ENCODE measurements around the gene MVD. TPM values are rescaled to one million over a fixed set of nuclear protein-coding genes. Genes with fewer than 3 reads are reported as not detected.

MVD gene
- total RNA-seq, 1 experiment from 2014 or later, result 119 TPM

DNA sequence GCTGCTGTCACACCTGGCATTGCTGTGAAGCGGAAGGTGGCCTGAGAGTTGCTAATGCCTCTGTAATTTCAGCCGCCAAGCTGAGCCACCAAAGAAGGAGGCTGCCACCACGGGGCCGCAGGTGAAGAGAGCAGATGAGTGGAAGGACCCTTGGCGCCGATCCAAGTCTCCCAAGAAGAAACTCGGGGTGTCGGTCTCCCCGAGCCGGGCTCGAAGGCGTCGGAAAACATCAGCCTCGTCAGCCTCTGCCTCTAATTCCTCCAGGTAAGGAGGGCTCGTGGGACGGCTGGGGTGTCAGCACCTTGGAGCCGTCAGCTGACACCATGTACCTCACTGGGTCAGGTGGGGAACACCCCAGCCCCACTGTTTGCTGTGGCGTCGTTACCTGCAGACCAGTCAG is 40.8 kb downstream of the MVD start:
- intact Hi-C loops (cut with micrococcal nuclease), result no loop called here
- H3K4me3 ChIP-seq (replicated peaks in 1 of 2; ENCODE audit: low read depth in 1 of 2, low read length in 2 of 2), result no peak overlapping the region
- H3K9me3 ChIP-seq (ENCODE audit: control insufficient read depth in 1 of 2, insufficient read depth in 1 of 2, low read depth in 1 of 2, low read length in 2 of 2), result no peaks in the 10 kb centered on the region
- peaks cover 42 to 51% of the 10 kb centered on the region in 2 experiments; a peak in 3 of 4 replicates for H3K36me3 ChIP-seq (ENCODE audit: control insufficient read depth in 1 of 2, insufficient read depth in 2 of 2, low read length in 2 of 2)
- CTCF ChIA-PET, result no interaction called here
- H3K4me2 ChIP-seq (ENCODE audit: low read length), result no peak overlapping the region
- DNase-seq (ENCODE audit: low read depth, low spot score) (no peak), ATAC-seq (no peak)
- no peak overlapping the region for H2AFZ ChIP-seq (ENCODE audit: low read depth, low read length, poor library complexity, severe bottlenecking)
- no peaks in the 10 kb centered on the region for H3K9me2 ChIP-seq (ENCODE audit: insufficient read depth)
- POLR2A ChIA-PET, result no interaction called here
- TF ChIP-seq RAD21 (IDR thresholded peaks at IDR 0.05; ENCODE audit: low read depth), result no peak
- no peak for TF ChIP-seq CBX3 (IDR thresholded peaks at IDR 0.05; ENCODE audit: low read depth)
- no peak for TF ChIP-seq ELF1 (IDR thresholded peaks at IDR 0.05; ENCODE audit: borderline replicate concordance, low read depth)
- TF ChIP-seq POLR2AphosphoS5 (IDR thresholded peaks at IDR 0.05; ENCODE audit: low read depth, low read length), result no peak
- BruUV-seq (replicated peaks), result no TSS peak
- no peak overlapping the region for H3K9ac ChIP-seq (ENCODE audit: low read length)
- H3K27me3 ChIP-seq (ENCODE audit: insufficient read depth, low read length), result no peaks in the 10 kb centered on the region
- no peaks in the 10 kb centered on the region for H4K20me1 ChIP-seq (ENCODE audit: insufficient read depth)
- peaks cover 42% of the 10 kb centered on the region for H3K79me2 ChIP-seq (ENCODE audit: insufficient read depth, low read length)
- RAD21 ChIA-PET (ENCODE audit: low non-redundant PET in 1 of 2, low total read pairs in 2 of 2, uncharacterized antibody in 2 of 2, unreplicated experiment in 2 of 2), result no interaction called here
- H3K27ac ChIP-seq (ENCODE audit: low read depth, low read length), result no peak overlapping the region
- H3K4me1 ChIP-seq (ENCODE audit: control insufficient read depth in 1 of 2, insufficient read depth in 2 of 2, low read length in 2 of 2), result no peaks in the 10 kb centered on the region

DNA sequence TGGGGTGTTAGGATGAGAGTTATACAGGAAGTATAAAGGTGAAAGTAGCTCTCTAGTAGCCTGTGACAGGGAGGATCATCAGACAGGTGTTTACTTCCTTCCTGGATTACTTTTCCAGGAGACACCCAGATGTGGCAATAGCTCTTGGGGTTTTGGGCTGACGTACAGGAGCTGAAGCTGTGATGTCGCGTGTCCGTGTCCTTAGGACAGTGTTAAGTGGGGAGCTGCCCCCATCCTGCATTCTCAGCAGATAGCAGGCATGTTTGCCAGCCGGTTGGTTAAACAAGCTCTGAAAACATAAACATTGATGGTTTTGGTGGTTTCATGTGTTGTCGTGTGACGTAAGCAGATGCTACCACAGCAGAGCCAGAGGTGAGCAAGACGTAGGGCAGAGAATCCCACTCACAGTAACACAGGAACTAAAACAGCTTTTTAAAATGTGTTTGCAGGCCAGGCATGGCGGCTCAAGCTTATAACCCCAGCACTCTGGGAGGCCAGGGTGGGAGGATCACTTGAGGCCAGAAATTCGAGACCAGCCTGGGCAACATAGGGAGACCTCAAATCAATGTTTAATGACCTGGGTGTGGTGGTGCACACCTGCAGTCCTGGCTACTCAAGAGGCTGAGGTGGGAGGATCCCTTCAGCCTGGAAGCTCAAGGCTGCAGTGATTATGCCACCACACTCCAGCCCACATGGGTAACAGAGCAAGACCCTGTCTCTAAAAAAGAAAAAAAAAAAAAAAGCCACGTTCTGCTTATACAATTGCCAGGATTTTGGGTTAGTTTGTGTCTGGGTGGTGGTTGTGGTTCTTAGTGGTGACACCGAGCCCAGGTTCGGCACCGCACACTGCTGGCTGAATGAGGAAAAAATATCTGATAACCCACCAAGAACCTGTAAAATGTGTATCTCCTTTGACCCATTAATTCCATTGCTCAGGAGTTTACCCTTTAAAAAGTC is 42.8 kb downstream of the MVD start:
- Histone ChIP-seq H3K9me2 (ENCODE audit: insufficient read depth) (no peaks in the 10 kb centered on the region), H3K4me3 (replicated peaks in 1 of 2; ENCODE audit: low read depth in 1 of 2, low read length in 2 of 2) (no peak overlapping the region), H3K9ac (ENCODE audit: low read length) (no peak overlapping the region), H3K4me1 (ENCODE audit: control insufficient read depth in 1 of 2, insufficient read depth in 2 of 2, low read length in 2 of 2) (no peaks in the 10 kb centered on the region), H3K79me2 (ENCODE audit: insufficient read depth, low read length) (peaks cover 62% of the 10 kb centered on the region), H3K36me3 (ENCODE audit: control insufficient read depth in 1 of 2, insufficient read depth in 2 of 2, low read length in 2 of 2) (peaks cover 37 to 51% of the 10 kb centered on the region in 2 experiments; a peak in 3 of 4 replicates), H2AFZ (ENCODE audit: low read depth, low read length, poor library complexity, severe bottlenecking) (no peak overlapping the region), H3K27me3 (ENCODE audit: insufficient read depth, low read length) (no peaks in the 10 kb centered on the region), H4K20me1 (ENCODE audit: insufficient read depth) (no peaks in the 10 kb centered on the region), H3K9me3 (ENCODE audit: control insufficient read depth in 1 of 2, insufficient read depth in 1 of 2, low read depth in 1 of 2, low read length in 2 of 2) (no peaks in the 10 kb centered on the region), H3K27ac (ENCODE audit: low read depth, low read length) (no peak overlapping the region), H3K4me2 (ENCODE audit: low read length) (no peak overlapping the region)
- ChIA-PET RAD21 (ENCODE audit: low non-redundant PET in 1 of 2, low total read pairs in 2 of 2, uncharacterized antibody in 2 of 2, unreplicated experiment in 2 of 2) (no interaction called here), POLR2A (no interaction called here), CTCF (interaction anchor here (2.1 kb wide), 1 partner anchor 13 kb away, joined by 5 read pairs; no protein-coding TSS in a partner anchor)
- ATAC-seq, result no peak
- TF ChIP-seq ELF1 (IDR thresholded peaks at IDR 0.05; ENCODE audit: borderline replicate concordance, low read depth), result no peak
- intact Hi-C loops (cut with micrococcal nuclease), result no loop called here
- DNase-seq (ENCODE audit: low read depth, low spot score), result no peak
- BruUV-seq (replicated peaks), result no TSS peak
